ENCODE measurements around the gene CTR9.

Gene CTR9

DNA sequence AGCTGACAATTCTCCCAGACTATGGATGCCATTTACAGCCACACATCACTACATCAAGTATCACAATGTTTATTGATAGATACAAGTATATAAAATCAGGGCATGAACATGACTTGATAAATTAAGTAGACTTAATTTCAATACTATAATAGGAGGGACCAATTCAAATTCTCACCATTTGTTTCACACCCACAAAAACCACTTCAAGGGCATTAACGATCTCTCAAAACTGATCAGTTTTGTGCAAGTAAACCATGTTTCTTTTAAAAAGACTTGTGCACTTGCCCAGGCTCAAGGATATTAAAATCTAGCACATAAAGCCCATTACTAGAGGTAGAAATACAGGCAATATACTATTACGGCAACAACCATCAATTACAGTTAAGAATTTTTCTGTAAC is 46.0 kb downstream of the CTR9 start:
- in situ Hi-C loops (cut with MboI; ENCODE audit: low pct_unique_long_range_greater_than_20kb, low sequenced_read_pairs, unreplicated experiment), result loop anchor here (5.0 kb wide), 1 partner anchor 225 kb away; no protein-coding TSS in a partner anchor
- TF ChIP-seq, protein P1, sequence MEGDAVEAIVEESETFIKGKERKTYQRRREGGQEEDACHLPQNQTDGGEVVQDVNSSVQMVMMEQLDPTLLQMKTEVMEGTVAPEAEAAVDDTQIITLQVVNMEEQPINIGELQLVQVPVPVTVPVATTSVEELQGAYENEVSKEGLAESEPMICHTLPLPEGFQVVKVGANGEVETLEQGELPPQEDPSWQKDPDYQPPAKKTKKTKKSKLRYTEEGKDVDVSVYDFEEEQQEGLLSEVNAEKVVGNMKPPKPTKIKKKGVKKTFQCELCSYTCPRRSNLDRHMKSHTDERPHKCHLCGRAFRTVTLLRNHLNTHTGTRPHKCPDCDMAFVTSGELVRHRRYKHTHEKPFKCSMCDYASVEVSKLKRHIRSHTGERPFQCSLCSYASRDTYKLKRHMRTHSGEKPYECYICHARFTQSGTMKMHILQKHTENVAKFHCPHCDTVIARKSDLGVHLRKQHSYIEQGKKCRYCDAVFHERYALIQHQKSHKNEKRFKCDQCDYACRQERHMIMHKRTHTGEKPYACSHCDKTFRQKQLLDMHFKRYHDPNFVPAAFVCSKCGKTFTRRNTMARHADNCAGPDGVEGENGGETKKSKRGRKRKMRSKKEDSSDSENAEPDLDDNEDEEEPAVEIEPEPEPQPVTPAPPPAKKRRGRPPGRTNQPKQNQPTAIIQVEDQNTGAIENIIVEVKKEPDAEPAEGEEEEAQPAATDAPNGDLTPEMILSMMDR (IDR thresholded peaks at IDR 0.05; ENCODE audit: extremely low read depth, insufficient read depth, missing control alignments), result no peak
- DNase-seq (ENCODE audit: low spot score), result no peak

DNA sequence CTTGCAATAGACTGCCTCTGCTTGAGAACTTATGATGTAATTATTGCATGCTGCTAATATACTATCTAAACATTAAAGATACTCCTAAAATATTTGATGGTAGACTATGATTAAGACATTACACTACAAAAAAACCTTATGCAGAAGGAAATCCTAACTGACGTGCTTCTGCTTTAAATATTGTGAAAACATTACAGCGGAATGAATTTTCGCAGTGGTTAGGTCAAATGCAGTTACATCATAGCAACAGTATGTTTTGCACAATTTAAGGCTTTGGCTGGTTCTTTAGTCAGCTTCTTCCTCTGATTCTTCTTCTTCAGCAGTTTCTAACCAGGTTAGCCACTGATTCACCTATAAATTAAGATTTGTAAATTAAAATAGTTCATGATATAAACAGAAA is 46.5 kb downstream of the CTR9 start:
- DNase-seq (ENCODE audit: low spot score), result no peak
- in situ Hi-C loops (cut with MboI; ENCODE audit: low pct_unique_long_range_greater_than_20kb, low sequenced_read_pairs, unreplicated experiment), result loop anchor here (5.0 kb wide), 1 partner anchor 225 kb away; no protein-coding TSS in a partner anchor
- TF ChIP-seq, protein P1 (IDR thresholded peaks at IDR 0.05; ENCODE audit: extremely low read depth, insufficient read depth, missing control alignments), result no peak

DNA sequence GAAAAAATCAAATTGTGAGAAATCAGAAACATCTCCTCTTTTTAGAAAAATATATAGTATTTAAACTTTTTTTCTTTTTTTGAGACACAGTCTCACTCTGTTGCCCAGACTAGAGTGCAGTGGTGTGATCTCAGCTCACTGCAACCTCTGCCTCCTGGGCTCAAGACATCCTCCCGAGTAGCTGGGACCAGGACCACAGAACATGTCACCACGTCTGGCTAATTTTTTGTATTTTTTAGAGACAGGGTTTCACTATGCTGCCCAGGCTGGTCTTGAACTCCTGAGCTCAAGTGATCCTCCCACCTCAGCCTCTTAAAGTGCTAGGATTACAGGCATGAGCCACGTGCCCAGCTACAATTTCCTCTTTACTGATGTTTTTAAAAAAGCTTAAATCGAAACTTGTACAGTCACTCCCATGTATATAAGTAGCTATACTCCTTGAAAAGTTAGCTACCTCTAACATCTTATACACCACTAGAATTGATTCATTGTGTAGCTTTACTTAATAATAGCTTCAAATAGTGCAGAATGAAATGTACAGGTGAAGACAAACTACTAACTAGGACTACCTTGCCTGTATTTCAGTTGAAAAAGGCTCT is 47.4 kb downstream of the CTR9 start:
- in situ Hi-C loops (cut with MboI; ENCODE audit: low pct_unique_long_range_greater_than_20kb, low sequenced_read_pairs, unreplicated experiment), result loop anchor here (5.0 kb wide), 1 partner anchor 224 kb away; no protein-coding TSS in a partner anchor
- TF ChIP-seq, protein P1 (IDR thresholded peaks at IDR 0.05; ENCODE audit: extremely low read depth, insufficient read depth, missing control alignments), result no peak

DNA sequence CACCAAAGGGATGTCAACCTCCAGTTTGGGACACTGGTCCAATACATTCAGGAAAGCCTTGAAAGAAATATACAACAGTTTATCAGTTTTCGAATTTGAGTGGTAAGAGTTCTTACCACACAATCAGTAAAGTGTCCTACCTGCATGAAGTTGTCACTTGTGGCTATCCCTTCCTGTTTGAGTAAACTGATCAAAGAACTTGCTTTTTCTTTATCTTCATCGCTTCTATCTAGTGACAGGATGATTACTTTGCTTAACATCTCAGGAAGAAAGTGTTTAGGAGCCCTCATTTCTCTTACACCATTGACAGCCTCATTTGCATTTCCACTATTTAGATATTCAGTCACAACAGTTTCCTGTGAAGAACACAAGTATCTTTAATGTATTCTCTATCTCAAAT is 49.2 kb downstream of the CTR9 start:
- in situ Hi-C loops (cut with MboI; ENCODE audit: low pct_unique_long_range_greater_than_20kb, low sequenced_read_pairs, unreplicated experiment), result no loop called here
- TF ChIP-seq, protein P1 (IDR thresholded peaks at IDR 0.05; ENCODE audit: extremely low read depth, insufficient read depth, missing control alignments), result no peak
- DNase-seq (ENCODE audit: low spot score), result no peak

More for the DNA sequence above, 47.4 kb downstream of the CTR9 start:
- DNase-seq (ENCODE audit: low spot score), result no peak

DNA sequence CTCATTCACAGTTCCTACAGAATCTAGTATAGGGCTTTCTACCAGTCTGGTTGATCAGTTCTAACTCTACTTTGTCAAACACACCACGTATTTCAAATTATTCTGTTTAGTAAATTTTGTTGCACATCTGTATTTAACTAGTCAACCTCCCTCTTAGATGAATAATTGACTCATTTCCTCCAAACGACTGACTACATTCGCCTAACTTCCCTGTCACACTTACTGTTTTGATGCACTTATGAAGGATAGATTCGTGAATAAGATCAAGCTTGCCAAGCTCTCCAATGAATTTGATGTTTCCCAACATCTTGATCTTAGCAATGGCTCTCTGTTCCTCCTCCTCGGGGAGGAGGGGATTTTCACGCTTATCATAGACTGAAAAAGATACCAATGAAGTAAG is 52.6 kb downstream of the CTR9 start:
- TF ChIP-seq, protein P1 (IDR thresholded peaks at IDR 0.05; ENCODE audit: extremely low read depth, insufficient read depth, missing control alignments), result no peak
- no peak for DNase-seq (ENCODE audit: low spot score)
- in situ Hi-C loops (cut with MboI; ENCODE audit: low pct_unique_long_range_greater_than_20kb, low sequenced_read_pairs, unreplicated experiment), result no loop called here

DNA sequence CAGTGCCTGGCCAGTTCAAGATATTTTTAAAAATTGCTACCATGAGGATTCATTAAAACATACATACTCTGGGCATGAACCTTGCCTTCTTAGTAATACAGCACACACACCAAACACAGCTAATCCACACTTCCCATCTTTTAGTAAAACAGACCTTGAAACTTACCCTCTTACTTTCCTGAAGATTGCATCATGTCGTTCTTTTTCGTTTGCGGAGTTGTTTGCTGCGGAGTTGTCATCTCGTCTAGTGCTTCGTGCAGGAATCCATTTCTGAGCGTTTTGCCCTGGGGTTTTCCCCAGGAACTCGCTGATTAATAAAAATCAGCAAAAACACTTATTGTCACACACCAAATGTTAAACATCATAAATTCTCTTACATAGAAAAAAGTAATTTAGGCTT is 54.7 kb downstream of the CTR9 start:
- in situ Hi-C loops (cut with MboI; ENCODE audit: low pct_unique_long_range_greater_than_20kb, low sequenced_read_pairs, unreplicated experiment), result no loop called here

More for the DNA sequence above, 54.7 kb downstream of the CTR9 start:
- DNase-seq (ENCODE audit: low spot score), result no peak
- TF ChIP-seq, protein P1 (IDR thresholded peaks at IDR 0.05; ENCODE audit: extremely low read depth, insufficient read depth, missing control alignments), result no peak
